ENCODE measurements around the gene NUP88.
A peak's percentile ranks its signal among the peaks of the same experiment; 100 is the strongest.

The NUP88 gene

DNA sequence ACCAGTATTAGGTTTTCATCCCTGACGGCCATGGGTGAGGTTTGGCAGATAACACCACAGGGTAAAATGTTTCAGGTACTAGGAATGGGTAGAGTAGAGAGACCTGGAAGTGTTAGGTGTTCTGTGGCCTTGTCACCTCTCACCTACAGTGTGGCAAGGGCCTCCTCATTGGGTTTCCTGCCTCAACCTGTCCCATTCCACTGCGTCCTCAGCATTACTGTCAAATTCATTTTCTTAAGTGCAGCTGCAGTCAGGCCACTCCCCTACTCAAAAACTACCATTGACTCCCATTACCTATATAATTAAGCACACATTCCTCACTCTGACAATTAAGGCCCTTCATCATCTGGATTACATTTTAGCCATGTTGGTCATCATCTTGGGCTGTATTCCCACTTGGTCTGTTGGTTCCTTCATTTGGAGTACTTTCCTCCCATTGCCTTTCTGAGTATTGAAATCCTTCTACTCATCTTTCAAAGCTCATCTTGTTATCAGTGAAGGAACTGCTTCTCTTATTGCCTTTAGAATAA, 64.5 kb downstream of the NUP88 start:
- Mint-ChIP-seq H3K27me3 (no peaks in the 10 kb centered on the region), H3K4me1 (ENCODE audit: low read depth) (no peaks in the 10 kb centered on the region), H3K9me3 (no peaks in the 10 kb centered on the region), H3K4me3 (no peak overlapping the region), H3K27ac (no peak overlapping the region), H3K36me3 (ENCODE audit: low read depth) (peaks cover 71% of the 10 kb centered on the region)

DNA sequence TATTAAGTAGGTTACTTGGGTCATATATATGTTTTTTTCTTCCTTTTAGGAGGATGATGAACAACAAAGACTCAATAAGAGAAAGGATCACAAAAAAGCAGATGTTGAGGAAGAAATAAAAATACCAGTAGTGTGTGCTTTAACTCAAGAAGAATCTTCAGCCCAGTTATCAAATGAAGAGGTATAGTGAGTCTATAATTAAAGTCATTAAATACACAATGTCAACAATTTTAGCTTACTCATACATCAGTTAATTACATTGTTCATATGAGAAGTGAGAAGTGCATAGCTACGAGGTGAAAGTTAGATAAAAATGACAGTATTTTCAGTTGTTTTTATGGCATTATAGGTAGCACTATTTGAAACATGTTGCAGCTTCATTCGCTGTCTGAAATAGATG, 65.2 kb downstream of the NUP88 start:
- no peaks in the 10 kb centered on the region for H3K9me3 Mint-ChIP-seq
- H3K27me3 Mint-ChIP-seq: no peaks in the 10 kb centered on the region
- no peak overlapping the region for H3K4me3 Mint-ChIP-seq
- H3K27ac Mint-ChIP-seq: no peak overlapping the region
- H3K4me1 Mint-ChIP-seq (ENCODE audit: low read depth): no peaks in the 10 kb centered on the region
- H3K36me3 Mint-ChIP-seq (ENCODE audit: low read depth): peaks cover 71% of the 10 kb centered on the region

DNA sequence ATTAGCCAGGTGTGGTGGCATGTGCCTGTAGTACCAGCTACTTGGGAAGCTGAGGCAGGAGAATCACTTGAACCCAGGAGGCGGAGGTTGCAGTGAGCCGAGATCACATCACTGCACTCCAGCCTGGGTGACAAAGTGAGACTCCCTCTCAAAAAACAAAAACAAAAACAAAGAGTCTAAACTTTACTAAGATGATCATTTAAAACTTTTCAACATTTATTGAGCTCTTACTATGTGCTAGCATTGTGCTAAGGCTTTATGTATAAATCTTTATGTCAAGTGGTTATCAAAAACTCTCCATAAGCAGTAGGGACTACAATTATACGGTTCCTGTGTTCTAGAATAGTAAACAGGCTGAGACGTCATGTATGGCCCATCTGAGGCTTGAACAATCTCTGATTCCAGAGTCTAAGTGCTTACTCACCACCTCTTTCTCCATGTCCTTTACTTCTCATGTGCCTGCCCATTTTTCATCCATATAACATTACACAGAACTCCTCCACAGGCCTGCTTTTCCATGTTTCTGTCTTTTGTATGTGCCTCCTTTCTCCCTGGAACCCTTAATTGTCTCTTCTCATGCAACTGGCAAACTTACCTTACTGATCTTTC, 66.7 kb downstream of the NUP88 start:
- peaks cover 79% of the 10 kb centered on the region for H3K36me3 Mint-ChIP-seq (ENCODE audit: low read depth)

DNA sequence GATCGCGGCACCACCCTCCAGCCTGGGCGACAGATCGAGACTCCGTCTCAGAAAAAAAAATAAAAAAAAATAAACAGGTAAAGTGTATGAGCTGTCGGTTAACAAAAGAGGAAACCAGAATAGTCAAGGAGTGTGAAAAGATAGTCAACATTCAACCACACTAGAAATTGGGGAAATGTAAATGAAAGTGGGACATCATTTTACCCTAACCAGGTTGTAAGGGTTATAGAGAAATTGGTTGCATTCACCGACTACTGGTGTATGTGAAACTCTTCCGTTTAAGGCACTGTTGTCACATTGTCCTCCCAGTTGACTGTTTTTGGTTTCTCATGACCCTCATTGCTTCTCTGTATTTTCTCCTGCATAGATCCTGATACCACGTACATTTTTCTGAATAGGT, 74.5 kb downstream of the NUP88 start:
- Mint-ChIP-seq H3K4me3 (no peak overlapping the region), H3K27ac (peak overlapping the region; percentile 42), H3K27me3 (no peaks in the 10 kb centered on the region), H3K36me3 (ENCODE audit: low read depth) (peaks cover 56% of the 10 kb centered on the region), H3K4me1 (ENCODE audit: low read depth) (no peaks in the 10 kb centered on the region), H3K9me3 (no peaks in the 10 kb centered on the region)

More for the DNA sequence above, 66.7 kb downstream of the NUP88 start:
- no peak overlapping the region for H3K27ac Mint-ChIP-seq
- H3K4me3 Mint-ChIP-seq: no peak overlapping the region
- H3K9me3 Mint-ChIP-seq: no peaks in the 10 kb centered on the region
- no peaks in the 10 kb centered on the region for H3K4me1 Mint-ChIP-seq (ENCODE audit: low read depth)
- no peaks in the 10 kb centered on the region for H3K27me3 Mint-ChIP-seq
